Spleen (tissue), 11 donors: Measurements from ENCODE around the gene BRMS1. TPM values are rescaled to one million over a fixed set of nuclear protein-coding genes. Genes with fewer than 3 reads are reported as not detected.
"Not testable (repeated sequence)": the region's sequence is repeated elsewhere in the genome, so short reads cannot be mapped to it uniquely, and the experiment has no call there.

Experiments used
- DNase-seq: peaks from one replicate; pipeline ENCODE4 v3.0.0-alpha.2; 2020
- H3K27ac ChIP-seq, 8 donors: fragments of 200-600 bp; sonication (generic) in 7 of 8; 1 replicate in 4 of 8; 2 replicates in 4 of 8; pipeline versions ENCODE4 v1.5.0 to v1.8.0; 2016 to 2021; ENCODE audit warnings: inconsistent platforms in 4 of 8, mild to moderate bottlenecking in 4 of 8, moderate library complexity in 1 of 8
- H3K27me3 ChIP-seq, 7 donors: fragments of 200-600 bp; sonication (generic) in 6 of 7; replicated peaks in 1 of 7; 1 replicate in 4 of 7; 2 replicates in 3 of 7; pipeline versions ENCODE4 v1.5.0 to v1.8.0; 2016 to 2021; ENCODE audit warnings: inconsistent platforms in 3 of 7, mild to moderate bottlenecking in 1 of 7
- H3K36me3 ChIP-seq, 6 donors: fragments of 200-600 bp; sonication (generic) in 5 of 6; 1 replicate in 4 of 6; 2 replicates in 2 of 6; pipeline versions ENCODE4 v1.5.0 to v1.8.0; 2016 to 2021; ENCODE audit warnings: inconsistent platforms in 2 of 6
- H3K4me1 ChIP-seq, 6 donors: fragments of 200-600 bp; sonication (generic) in 5 of 6; 1 replicate in 3 of 6; 2 replicates in 3 of 6; pipeline versions ENCODE4 v1.5.0 to v1.8.0; 2016 to 2021; ENCODE audit warnings: inconsistent platforms in 3 of 6
- H3K4me3 ChIP-seq, 8 donors: fragments of 200-600 bp; sonication (generic) in 7 of 8; 1 replicate in 4 of 8; 2 replicates in 4 of 8; pipeline versions ENCODE4 v1.5.0 to v1.8.0; 2016 to 2021; ENCODE audit warnings: inconsistent platforms in 4 of 8, mild to moderate bottlenecking in 4 of 8, moderate library complexity in 2 of 8
- H3K9me3 ChIP-seq, 8 donors: fragments of 200-600 bp; sonication (generic) in 7 of 8; 1 replicate in 4 of 8; 2 replicates in 4 of 8; pipeline versions ENCODE4 v1.5.0 to v1.8.0; 2016 to 2021; ENCODE audit warnings: inconsistent platforms in 4 of 8
- CTCF ChIP-seq, 11 experiments: fragments of 200-600 bp in 7 of 11; fragments of 450-650 bp in 4 of 11; sonication (generic) in 4 of 11; IDR thresholded peaks in 8 of 11; conservative IDR thresholded peaks in 3 of 11; 1 replicate in 7 of 11; 2 replicates in 4 of 11; pipeline versions ENCODE4 v1.4.0 to v1.8.0; 2016 to 2021; ENCODE audit warnings: antibody characterized with exemption in 11 of 11, inconsistent platforms in 4 of 11, mild to moderate bottlenecking in 1 of 11
- POLR2A ChIP-seq, 3 donors: fragments of 450-650 bp; IDR thresholded peaks; one replicate each; pipeline ENCODE4 v1.5.1; 2017; ENCODE audit warnings: antibody characterized with exemption in 3 of 3, mild to moderate bottlenecking in 1 of 3
- POLR2AphosphoS5 ChIP-seq, 3 donors: sonication (generic); formaldehyde crosslinking; IDR thresholded peaks; one replicate each; pipeline ENCODE4 v1.5.1; 2017; ENCODE audit warnings: antibody characterized with exemption in 3 of 3
- WGBS, 5 donors: extraction: QIAGEN DNeasy Blood & Tissue Kit in 3 of 5; methylation state at CpG; one replicate each; pipeline versions ENCODE4 v1.1.5 to v1.1.7; 2013 to 2018; 5-methylcytosine and 5-hydroxymethylcytosine counted together
- intact Hi-C: fragments of 100-400 bp; cut with DNase I; formaldehyde crosslinking; loops from one replicate; pipeline ENCODE4 v1.15.0; 2023; ENCODE audit warnings: low total_unique reads
- polyA plus RNA-seq, 3 donors: library from polyadenylated mRNA; stranded (reverse); fragments of 200-250 nt; gene quantifications; one replicate each; pipeline ENCODE4 v1.2.1, GENCODE V29; 2013
- total RNA-seq, 7 donors: library from RNA; depleted of rRNA in 3 of 7; stranded (reverse); fragments of >200 nt in 3 of 7; fragmentation: NEBNext Ultra II Directional in 4 of 7; extraction: Animal tissue kit (Norgen Biotek cat#: 25700) in 4 of 7; gene quantifications; one replicate each; pipeline versions ENCODE4 v1.1.0 to v1.2.1, GENCODE V29; 2016 to 2021
- donor health status: healthy with polysubstance abuse.
- donor health status: DM: no; HTN: no; CAD: no; lungs with moderate emphysema.
- donor health status: DM: no; HTN: no; CAD: no.
- donor health status: Bipolar disorder and iron deficiency.
- donor health status: healthy.
- donor health status: DM: no; HTN: no; CAD: no.
- donor health status: DM: yes; HTN: yes; CAD: no.

BRMS1 gene
- total and polyA plus RNA-seq, 10 donors: 32.3 to 90.6 (median 42.8) TPM

GRCh38 chr11:66360406-66361073, 15.6 kb upstream of the BRMS1 start:
- Histone ChIP-seq H3K4me1 (peaks cover 0 to 14% (median 6%) of the 10 kb centered on the region in 6 donors), H3K27me3 (no peaks in the 10 kb centered on the region), H3K4me3 (no peak overlapping the region), H3K27ac (no peak overlapping the region), H3K9me3 (no peaks in the 10 kb centered on the region), H3K36me3 (no peaks in the 10 kb centered on the region)
- intact Hi-C loops: no loop called here
- TF ChIP-seq CTCF (IDR thresholded peaks at IDR 0.05 in 8 of 11, conservative IDR thresholded peaks at IDR 0.05 in 3 of 11) (no peak), POLR2AphosphoS5 (IDR thresholded peaks at IDR 0.05) (no peak), POLR2A (IDR thresholded peaks at IDR 0.05) (no peak)
- peak; percentile 37 for DNase-seq
- 89 to 96% (median 94%) methylated on average over 13 to 15 of the region's 15 CpGs for WGBS, 5 donors

- no peak for TF ChIP-seq CTCF (IDR thresholded peaks at IDR 0.05 in 8 of 11, conservative IDR thresholded peaks at IDR 0.05 in 3 of 11)
- TF ChIP-seq POLR2AphosphoS5 (IDR thresholded peaks at IDR 0.05): no peak
- TF ChIP-seq POLR2A (IDR thresholded peaks at IDR 0.05): no peak
- intact Hi-C loops: no loop called here
Observed at GRCh38 chr11:66359662-66360087, 14.8 kb upstream of the BRMS1 start.

GRCh38 chr11:66350560-66351235, 5.8 kb upstream of the BRMS1 start:
- H3K27me3 ChIP-seq, intact Hi-C loops, H3K27ac ChIP-seq, H3K9me3 ChIP-seq, H3K4me3 ChIP-seq, H3K36me3 ChIP-seq: not testable (repeated sequence)
- peak; percentile 24 for DNase-seq
- 78 to 91% (median 89%) methylated on average over 8 of the region's 8 CpGs for WGBS, 5 donors
- peaks cover 14 to 33% (median 22%) of the 10 kb centered on the region in 6 donors for H3K4me1 ChIP-seq

More at GRCh38 chr11:66359662-66360087, 14.8 kb upstream of the BRMS1 start:
- Histone ChIP-seq H3K9me3 (no peaks in the 10 kb centered on the region), H3K4me3 (no peak overlapping the region), H3K27me3 (no peaks in the 10 kb centered on the region), H3K4me1 (peaks cover 0 to 14% (median 6%) of the 10 kb centered on the region in 6 donors), H3K27ac (no peak overlapping the region), H3K36me3 (no peaks in the 10 kb centered on the region)
- DNase-seq: peak; percentile 58
- WGBS, 5 donors: 69 to 82% (median 77%) methylated on average over 3 of the region's 3 CpGs

GRCh38 chr11:66349084-66349386, 4.1 kb upstream of the BRMS1 start:
- WGBS, 5 donors: 61 to 80% (median 78%) methylated on average over 2 of the region's 2 CpGs
- TF ChIP-seq POLR2AphosphoS5 (IDR thresholded peaks at IDR 0.05): no peak
- no peak for TF ChIP-seq POLR2A (IDR thresholded peaks at IDR 0.05)
- no peak for TF ChIP-seq CTCF (IDR thresholded peaks at IDR 0.05 in 8 of 11, conservative IDR thresholded peaks at IDR 0.05 in 3 of 11)

More at GRCh38 chr11:66349084-66349386, 4.1 kb upstream of the BRMS1 start:
- Histone ChIP-seq H3K36me3 (peaks cover 0 to 5% (median 0%) of the 10 kb centered on the region in 6 donors), H3K27me3 (peaks cover 0 to 5% (median 0%) of the 10 kb centered on the region in 7 donors), H3K27ac (no peak overlapping the region), H3K9me3 (no peaks in the 10 kb centered on the region), H3K4me1 (peaks cover 24 to 50% (median 37%) of the 10 kb centered on the region in 6 donors), H3K4me3 (no peak overlapping the region)
- intact Hi-C loops: no loop called here
- no peak for DNase-seq
